GM21423 (cell line): Measurements from ENCODE around the gene SCARB1.
A peak's percentile ranks its signal among the peaks of the same experiment; 100 is the strongest.

Experiments used
- ATAC-seq: cut with Tn5 transposase; IDR thresholded peaks from one replicate; pipeline ENCODE4 v1.9.1; 2021; ENCODE audit warnings: mild to moderate bottlenecking, moderate library complexity; ENCODE audit not compliant: unreplicated experiment

Gene SCARB1

GRCh38 chr12:124762791-124763593, 100.7 kb downstream of the SCARB1 start:
- no peak for ATAC-seq

- ATAC-seq: no peak
Measured at GRCh38 chr12:124762384-124762783, 101.3 kb downstream of the SCARB1 start.

GRCh38 chr12:124761871-124762270, 101.8 kb downstream of the SCARB1 start:
- ATAC-seq: no peak

GRCh38 chr12:124761056-124761455, 102.6 kb downstream of the SCARB1 start:
- ATAC-seq: no peak

GRCh38 chr12:124760560-124760959, 103.1 kb downstream of the SCARB1 start:
- no peak for ATAC-seq

DNA sequence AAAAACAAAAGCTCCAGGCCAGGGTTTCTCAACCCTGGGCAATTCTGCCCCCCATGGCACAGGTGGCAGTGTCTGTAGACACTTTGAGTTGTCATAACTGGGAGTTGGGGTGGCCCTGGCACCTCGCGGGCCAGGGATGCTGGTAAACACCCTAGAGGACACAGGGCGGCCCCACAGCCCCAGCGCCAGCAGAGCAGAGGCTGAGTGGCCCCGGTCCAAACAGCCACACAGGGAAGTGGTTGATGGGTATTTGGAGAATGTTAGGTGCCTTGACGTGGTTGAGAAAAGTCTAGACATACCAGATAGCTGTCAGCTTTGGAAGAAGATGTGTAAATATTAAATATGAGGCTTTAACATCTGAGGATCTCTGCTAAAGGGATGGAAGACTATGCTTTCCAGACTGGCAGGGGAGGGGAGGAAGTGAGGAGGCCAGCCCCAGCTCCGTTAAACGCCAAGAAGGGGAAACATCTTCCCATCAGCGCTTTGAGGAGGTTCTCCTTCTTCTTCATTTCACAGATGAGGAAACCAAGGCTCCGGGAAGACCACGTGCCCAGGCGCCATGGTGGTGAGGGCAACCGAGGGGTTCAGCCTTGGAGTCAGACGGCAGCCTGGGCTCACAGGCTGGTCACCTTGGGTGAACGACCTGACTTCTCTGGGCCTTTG, 103.7 kb downstream of the SCARB1 start:
- ATAC-seq: no peak

- ATAC-seq: no peak
Measured at GRCh38 chr12:124758266-124759220, 105.1 kb downstream of the SCARB1 start.

DNA sequence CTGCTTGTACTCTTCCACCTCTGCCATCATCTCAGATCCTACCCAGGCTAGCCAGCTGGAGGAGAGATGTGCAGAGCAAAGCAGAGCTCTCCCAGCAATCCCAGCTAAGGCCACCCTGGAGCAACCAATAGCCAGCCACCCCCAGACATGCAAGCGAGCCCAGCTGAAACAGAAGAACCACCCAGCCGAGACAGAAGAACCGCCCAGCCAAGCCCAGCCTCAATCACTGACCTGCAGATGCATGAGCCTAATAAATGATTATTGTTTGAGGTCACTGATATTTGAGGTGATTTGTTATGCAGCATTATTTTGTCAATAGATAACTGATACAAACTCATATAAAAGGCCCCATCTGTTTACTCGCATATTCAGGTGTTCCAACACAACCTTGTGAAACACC, 106.3 kb downstream of the SCARB1 start:
- ATAC-seq: no peak

DNA sequence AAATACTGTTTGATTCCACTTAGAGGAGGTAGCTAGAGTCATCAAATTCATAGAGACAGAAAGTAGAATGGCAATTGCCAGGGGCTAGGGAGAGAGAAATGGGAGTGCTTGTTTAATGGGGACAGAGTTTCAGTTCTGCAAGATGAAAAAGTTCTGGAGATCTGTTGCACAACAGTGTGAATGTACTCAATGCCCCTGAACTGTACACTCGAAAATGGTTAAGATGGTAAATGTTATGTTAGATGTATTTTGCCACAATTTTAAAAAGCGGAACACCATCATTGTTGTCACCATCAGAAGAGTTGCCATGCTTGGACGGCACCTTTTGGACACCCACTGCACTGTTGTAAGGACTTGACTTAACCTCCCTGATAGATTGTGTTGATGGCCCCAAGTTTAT, 106.9 kb downstream of the SCARB1 start:
- ATAC-seq: no peak

DNA sequence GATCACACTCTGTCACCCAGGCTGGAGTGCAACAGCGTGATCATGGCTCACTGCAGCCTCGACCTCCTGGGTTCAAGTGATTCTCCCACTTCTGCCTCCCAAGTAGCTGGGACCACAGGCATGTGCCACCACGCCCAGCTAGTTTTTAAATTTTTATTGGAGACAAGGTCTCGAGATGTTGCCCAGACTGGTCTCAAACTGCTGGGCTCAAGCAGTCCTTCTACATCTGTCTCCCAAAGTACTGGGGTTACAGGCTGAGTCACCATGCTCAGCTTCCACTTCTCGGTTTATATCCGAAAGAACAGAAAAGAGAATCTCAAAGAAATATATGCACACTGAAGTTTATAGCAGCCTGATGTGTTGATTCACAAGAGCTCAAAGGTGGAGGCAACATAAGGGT, 107.5 kb downstream of the SCARB1 start:
- no peak for ATAC-seq

DNA sequence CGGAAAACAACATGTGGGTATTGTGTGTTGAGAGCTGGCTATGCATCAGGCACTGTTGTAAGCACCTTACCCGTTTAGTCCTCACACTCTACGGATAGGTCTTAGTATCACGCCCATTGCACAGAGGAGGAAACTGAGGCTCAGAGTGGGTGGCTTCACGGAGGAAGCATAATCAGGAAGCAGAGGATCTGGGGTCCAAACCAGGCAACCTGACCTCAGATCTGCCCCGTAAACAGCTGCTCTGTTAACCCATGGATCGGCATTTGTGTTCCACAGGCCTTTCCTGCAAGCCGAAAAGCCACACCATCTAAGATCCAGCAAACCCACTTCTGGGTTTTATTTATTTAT, 107.9 kb downstream of the SCARB1 start:
- ATAC-seq: no peak

GRCh38 chr12:124754949-124755800, 108.5 kb downstream of the SCARB1 start:
- ATAC-seq: peak; percentile 62

GRCh38 chr12:124754491-124754890, 109.2 kb downstream of the SCARB1 start:
- ATAC-seq: no peak

GRCh38 chr12:124753993-124754392, 109.7 kb downstream of the SCARB1 start:
- no peak for ATAC-seq

- ATAC-seq: no peak
Measured at GRCh38 chr12:124753228-124753591, 110.5 kb downstream of the SCARB1 start.

DNA sequence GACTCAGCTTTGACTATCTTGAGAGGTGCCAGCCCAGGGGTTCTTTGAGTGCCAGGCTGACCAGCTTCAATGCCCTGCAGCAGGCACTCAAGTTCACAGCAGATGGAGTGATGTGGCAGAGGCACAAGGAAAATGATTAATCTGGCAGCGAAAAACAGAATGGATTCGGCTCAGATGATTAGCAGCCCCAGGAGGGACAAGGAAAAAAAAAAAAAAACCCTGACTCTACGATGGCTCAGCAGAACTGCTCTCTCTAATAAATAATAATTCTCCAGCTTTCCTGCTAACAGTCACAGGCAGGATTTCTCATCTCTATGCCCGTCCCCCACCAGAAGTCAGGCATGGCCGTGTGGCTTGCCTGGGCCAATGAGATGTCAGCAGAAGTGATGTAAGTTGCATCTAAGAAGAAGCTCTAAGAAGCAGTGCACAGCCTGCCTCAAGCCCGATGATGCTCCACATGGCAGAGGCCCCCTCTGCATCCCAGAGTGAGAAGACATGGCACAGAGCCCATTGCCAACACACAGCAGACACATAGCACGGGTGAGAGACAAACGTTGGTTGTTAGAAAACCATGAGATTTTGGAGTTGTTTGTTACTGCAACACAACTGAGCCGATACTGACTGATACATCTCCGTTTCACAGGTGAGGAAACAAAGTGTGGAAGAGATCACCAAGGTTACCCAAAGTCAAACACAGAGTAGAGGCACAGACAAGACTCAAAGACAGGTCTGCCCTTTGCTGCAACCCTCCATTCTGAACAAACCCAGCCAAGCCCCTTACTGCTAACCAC, 111.0 kb downstream of the SCARB1 start:
- ATAC-seq: no peak

- ATAC-seq: no peak
Measured at GRCh38 chr12:124751654-124752355, 111.9 kb downstream of the SCARB1 start.

DNA sequence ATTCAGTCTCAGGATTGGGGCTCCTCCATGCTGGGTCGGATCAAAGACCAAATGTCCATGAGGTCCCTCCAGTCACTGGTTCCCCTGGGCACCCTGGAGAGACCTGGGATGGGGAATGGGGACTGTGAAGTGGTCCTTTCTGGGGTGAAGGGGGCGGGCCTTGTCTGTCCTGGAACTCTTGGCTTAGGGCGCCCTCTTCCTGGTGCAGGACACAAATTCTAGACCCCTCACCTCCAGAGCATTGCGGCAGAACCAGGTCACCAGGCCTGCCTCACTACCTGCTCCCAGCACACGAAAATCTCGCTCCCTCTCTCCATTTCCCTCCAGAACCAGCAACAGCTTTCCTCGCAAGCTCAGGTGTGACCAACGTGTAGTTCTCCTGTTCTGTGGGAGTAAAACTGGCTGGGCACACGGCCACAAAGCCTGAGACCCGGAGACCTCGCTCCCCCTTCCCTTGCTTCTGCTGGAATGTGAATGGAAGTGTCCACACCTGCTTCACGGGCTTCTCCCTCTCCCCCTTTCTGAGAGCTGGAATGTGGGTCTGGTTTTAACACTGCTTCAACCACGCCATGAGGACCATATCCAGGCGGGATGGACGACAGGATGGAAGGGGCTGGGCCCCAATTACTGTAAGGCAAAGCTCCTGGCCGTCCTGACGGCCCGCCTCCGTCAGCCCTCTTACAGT, 112.7 kb downstream of the SCARB1 start:
- ATAC-seq: no peak
